Measurements from ENCODE around the gene DNAAF1. TPM values are rescaled to one million over a fixed set of nuclear protein-coding genes. Genes with fewer than 3 reads are reported as not detected.

The DNAAF1 gene
- total and polyA plus RNA-seq, 2 of the 8 experiments (the other 6 are each of a cell fraction or from before 2014, with no cell fraction given), result 0.09 to 0.15 TPM

GRCh38 chr16:84207251-84207650 lies 62.1 kb downstream of the DNAAF1 start:
- Histone ChIP-seq H3K79me2 (ENCODE audit: control insufficient read depth in 1 of 2, insufficient read depth in 2 of 2, low read length in 2 of 2) (no peaks in the 10 kb centered on the region), H3K14ac (ENCODE audit: insufficient read length) (no peak overlapping the region), H2BK5ac (ENCODE audit: low read depth, low read length) (no peak overlapping the region), H3K9me3 (ENCODE audit: insufficient read depth in 2 of 2, low read depth in 1 of 2, low read length in 1 of 2) (no peaks in the 10 kb centered on the region), H3K4me3 (ENCODE audit: extremely low read depth in 1 of 4, insufficient read depth in 2 of 4, low read depth in 3 of 4, low read length in 4 of 4) (no peak overlapping the region), H2BK12ac (ENCODE audit: low read depth, low read length) (no peak overlapping the region), H4K8ac (ENCODE audit: extremely low read depth, insufficient read depth, low read length) (no peak overlapping the region; the same call in 1 of the 2 replicates), H2AFZ (ENCODE audit: low read length) (no peak overlapping the region), H3K23ac (ENCODE audit: insufficient read length) (no peak overlapping the region), H3K4ac (replicated peaks; ENCODE audit: insufficient read length, low read depth, low read length) (no peak overlapping the region), H3K9ac (replicated peaks in 1 of 4; ENCODE audit: extremely low read depth in 1 of 4, low read depth in 3 of 4, low read length in 3 of 4) (no peak overlapping the region), H2BK20ac (ENCODE audit: low read length) (no peak overlapping the region), H3K23me2 (ENCODE audit: low read depth, low read length) (no peaks in the 10 kb centered on the region), H3K56ac (replicated peaks; ENCODE audit: insufficient read length, low read depth, low read length) (no peak overlapping the region), H4K20me1 (replicated peaks in 1 of 2; ENCODE audit: control insufficient read depth in 1 of 2, insufficient read depth in 2 of 2, low read length in 2 of 2) (no peaks in the 10 kb centered on the region), H4K91ac (replicated peaks; ENCODE audit: insufficient read length, low read length) (no peak overlapping the region), H2AK5ac (ENCODE audit: low read depth, low read length) (no peak overlapping the region; the same call in 1 of the 2 replicates), H3K36me3 (ENCODE audit: control insufficient read depth in 2 of 4, insufficient read depth in 4 of 4, low read length in 3 of 4) (no peaks in the 10 kb centered on the region), H2BK120ac (replicated peaks; ENCODE audit: low read depth, low read length) (no peak overlapping the region), H3K27ac (ENCODE audit: low read depth, low read length) (no peak overlapping the region), H4K5ac (ENCODE audit: insufficient read length, low read depth, low read length) (no peak overlapping the region), H3K79me1 (ENCODE audit: low read depth, low read length) (no peaks in the 10 kb centered on the region), H3K27me3 (replicated peaks in 1 of 4; ENCODE audit: control insufficient read depth in 3 of 4, extremely low read depth in 1 of 4, insufficient read depth in 3 of 4, low read length in 3 of 4) (no peaks in the 10 kb centered on the region), H2BK15ac (ENCODE audit: low read length) (no peak overlapping the region), H3K4me2 (ENCODE audit: insufficient read depth in 1 of 2, low read depth in 2 of 2, low read length in 2 of 2) (no peak overlapping the region), H3K18ac (ENCODE audit: extremely low read depth, low read length) (no peak overlapping the region), H3K4me1 (replicated peaks in 1 of 4; ENCODE audit: control insufficient read depth in 3 of 4, insufficient read depth in 4 of 4, low read length in 3 of 4) (peaks cover 0 to 3% (median 0%) of the 10 kb centered on the region in 4 experiments; a peak in 1 of 7 replicates)
- CTCF ChIA-PET (ENCODE audit: partially characterized antibody), result interaction anchor here (0.6 to 1.5 kb wide), 4 partner anchors 20 to 171 kb away, joined by 3 to 5 read pairs (median 4); no protein-coding TSS in a partner anchor
- FAIRE-seq, result no peak
- no peak for DNase-seq (ENCODE audit: low read depth in 1 of 2, low spot score in 2 of 2)
- POLR2A ChIA-PET (ENCODE audit: partially characterized antibody), result no interaction called here
- WGBS, 2 experiments (ENCODE audit: extremely low coverage in 1 of 2, insufficient coverage in 1 of 2, insufficient read length in 1 of 2, insufficient replicate concordance in 2 of 2, low coverage in 1 of 2, low lambda C conversion rate in 2 of 2, missing lambda C conversion rate in 1 of 2), result 79% methylated on average over 6 of the region's 6 CpGs; no CpG with 5 or more reads in 1 of the 2 experiments
- TF ChIP-seq RNF2 (IDR thresholded peaks at IDR 0.05; ENCODE audit: borderline replicate concordance, low read depth, low read length, missing control alignments, poor library complexity, severe bottlenecking) (no peak), RFX5 (IDR thresholded peaks at IDR 0.05; ENCODE audit: borderline replicate concordance, low read depth, low read length) (no peak), JUN (IDR thresholded peaks at IDR 0.05; ENCODE audit: low read depth, low read length) (no peak), SIN3A (conservative IDR thresholded peaks at IDR 0.05 in 1 of 2, IDR thresholded peaks at IDR 0.05 in 1 of 2; ENCODE audit: low read depth in 1 of 2, low read length in 2 of 2) (no peak), ATF2 (IDR thresholded peaks at IDR 0.05; ENCODE audit: low read length) (no peak), BRCA1 (IDR thresholded peaks at IDR 0.05; ENCODE audit: low read depth, low read length) (no peak), HDAC2 (IDR thresholded peaks at IDR 0.05; ENCODE audit: borderline replicate concordance in 1 of 2, low read depth in 2 of 2, low read length in 2 of 2) (no peak), HDAC6 (IDR thresholded peaks at IDR 0.05; ENCODE audit: low read depth, low read length) (no peak), TCF12 (IDR thresholded peaks at IDR 0.05; ENCODE audit: low read depth, low read length) (no peak), RAD21 (IDR thresholded peaks at IDR 0.05 in 1 of 2, conservative IDR thresholded peaks at IDR 0.05 in 1 of 2; ENCODE audit: low read depth in 2 of 2, low read length in 2 of 2) (no peak), SIRT6 (IDR thresholded peaks at IDR 0.05; ENCODE audit: low read length) (no peak)

Measured in H1 (cell line).